CD4-positive, CD25-positive, alpha-beta regulatory T cell (primary cell): ENCODE results near the gene ARHGEF1. TPM values are rescaled to one million over a fixed set of nuclear protein-coding genes. Genes with fewer than 3 reads are reported as not detected.
"Not testable (repeated sequence)": the region's sequence is repeated elsewhere in the genome, so short reads cannot be mapped to it uniquely, and the experiment has no call there.

Experiments used
- ATAC-seq, 2 donors: fragments of 150-1000 bp; cut with Tn5 transposase; one replicate each; pipeline ENCODE4 v1.10.0; 2021; ENCODE audit warnings: low read depth in 2 of 2, moderate number of reproducible peaks in 2 of 2, moderate library complexity in 1 of 2
- DNase-seq, 3 donors: peaks; one replicate each; pipeline versions ENCODE4 v3.0.0 to v3.0.0-alpha.2; 2012 to 2022; ENCODE audit warnings: mixed read lengths in 1 of 3
- H3K27ac ChIP-seq: one replicate; pipeline ENCODE4 v1.7.0; 2013; ENCODE audit warnings: mild to moderate bottlenecking, low read length; ENCODE audit not compliant: insufficient read depth, poor library complexity, severe bottlenecking
- H3K27me3 ChIP-seq: one replicate; pipeline ENCODE4 v1.7.0; 2013; ENCODE audit warnings: low read length; ENCODE audit not compliant: control insufficient read depth, insufficient read depth
- H3K36me3 ChIP-seq: one replicate; pipeline ENCODE4 v1.7.0; 2013; ENCODE audit warnings: mild to moderate bottlenecking, low read length, moderate library complexity; ENCODE audit not compliant: control insufficient read depth, insufficient read depth
- H3K4me1 ChIP-seq: 2 replicates; pipeline ENCODE4 v1.7.0; 2013; ENCODE audit warnings: mild to moderate bottlenecking, low read length; ENCODE audit not compliant: insufficient read depth, control insufficient read depth, poor library complexity, severe bottlenecking
- H3K4me3 ChIP-seq: one replicate; pipeline ENCODE4 v1.7.0; 2013; ENCODE audit warnings: low read depth, mild to moderate bottlenecking, low read length, moderate library complexity
- H3K9me3 ChIP-seq, 2 experiments: 1 replicate in 1 of 2; 2 replicates in 1 of 2; pipeline ENCODE4 v1.7.0; 2013; ENCODE audit warnings: low read length in 2 of 2, mild to moderate bottlenecking in 1 of 2, moderate library complexity in 1 of 2; ENCODE audit not compliant: control insufficient read depth in 2 of 2
- H3K27ac Mint-ChIP-seq, 3 donors: one replicate each; pipeline ENCODE4 v1.8.0; 2020 to 2022; ENCODE audit warnings: mild to moderate bottlenecking in 3 of 3, mixed read lengths in 3 of 3, moderate library complexity in 2 of 3
- H3K27me3 Mint-ChIP-seq: one replicate; pipeline ENCODE4 v1.8.0; 2022; ENCODE audit warnings: mild to moderate bottlenecking, mixed read lengths
- H3K36me3 Mint-ChIP-seq: one replicate; pipeline ENCODE4 v1.8.0; 2020; ENCODE audit warnings: mixed read lengths
- H3K4me1 Mint-ChIP-seq, 4 donors: one replicate each; pipeline ENCODE4 v1.8.0; 2020 to 2022; ENCODE audit warnings: mixed read lengths in 4 of 4, mild to moderate bottlenecking in 1 of 4
- H3K4me3 Mint-ChIP-seq, 4 donors: one replicate each; pipeline ENCODE4 v1.8.0; 2020 to 2022; ENCODE audit warnings: mild to moderate bottlenecking in 4 of 4, mixed read lengths in 4 of 4, moderate library complexity in 3 of 4
- H3K9me3 Mint-ChIP-seq, 7 donors: one replicate each; pipeline ENCODE4 v1.8.0; 2020 to 2022; ENCODE audit warnings: mixed read lengths in 7 of 7, mild to moderate bottlenecking in 3 of 7, moderate library complexity in 2 of 7
- polyA plus RNA-seq, 4 donors: library from polyadenylated mRNA; unstranded; fragments of 300-500 nt; fragmentation: Illumina TruSeq; gene quantifications; one replicate each; pipeline ENCODE4 v1.2.3, GENCODE V29; 2021
- total RNA-seq: library from RNA; stranded (reverse); gene quantifications from one replicate; pipeline ENCODE4 v1.2.3, GENCODE V29; 2022

ARHGEF1 gene
- total and polyA plus RNA-seq, 5 donors from 2014 or later: 162 to 1,312 (median 183) TPM

DNA sequence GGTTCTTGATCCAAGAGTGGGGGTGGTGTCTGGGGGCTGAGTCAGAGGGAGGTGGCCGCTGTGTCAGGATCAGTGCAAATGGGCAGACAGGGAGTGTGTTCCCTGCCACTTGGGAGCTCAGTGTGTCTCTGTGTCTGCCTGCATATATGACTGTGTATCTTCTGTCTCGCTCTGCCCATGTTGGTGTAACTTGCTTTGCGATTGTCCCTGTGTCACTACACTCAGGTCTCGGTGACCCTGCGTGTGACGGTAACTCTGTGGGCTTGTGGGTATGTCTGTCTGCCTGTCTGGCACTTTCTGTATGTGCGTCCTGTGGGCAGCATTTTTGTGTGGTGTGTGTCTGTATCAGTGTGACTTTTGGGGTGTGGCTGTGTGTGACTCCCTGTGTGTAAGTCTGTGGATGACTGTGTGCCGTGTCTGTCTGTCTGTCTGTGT is 53.4 kb downstream of the ARHGEF1 start:
- Mint-ChIP-seq H3K4me3 (peak overlapping the region in 3 of 4 donors; percentile 39 to 70 (median 54)), H3K4me1 (peaks cover 0 to 54% (median 24%) of the 10 kb centered on the region in 4 donors), H3K27ac (peak overlapping the region; percentile 16 to 88 (median 87)), H3K36me3 (no peaks in the 10 kb centered on the region), H3K9me3 (peaks cover 0 to 5% (median 0%) of the 10 kb centered on the region in 7 donors), H3K27me3 (peaks cover 31% of the 10 kb centered on the region)
- no peaks in the 10 kb centered on the region for H3K27me3 ChIP-seq
- DNase-seq: no peak
- no peak overlapping the region for H3K27ac ChIP-seq
- peaks cover 38% of the 10 kb centered on the region for H3K4me1 ChIP-seq
- H3K36me3 ChIP-seq: no peaks in the 10 kb centered on the region
- no peak overlapping the region for H3K4me3 ChIP-seq
- no peaks in the 10 kb centered on the region for H3K9me3 ChIP-seq
- ATAC-seq: no peak

DNA sequence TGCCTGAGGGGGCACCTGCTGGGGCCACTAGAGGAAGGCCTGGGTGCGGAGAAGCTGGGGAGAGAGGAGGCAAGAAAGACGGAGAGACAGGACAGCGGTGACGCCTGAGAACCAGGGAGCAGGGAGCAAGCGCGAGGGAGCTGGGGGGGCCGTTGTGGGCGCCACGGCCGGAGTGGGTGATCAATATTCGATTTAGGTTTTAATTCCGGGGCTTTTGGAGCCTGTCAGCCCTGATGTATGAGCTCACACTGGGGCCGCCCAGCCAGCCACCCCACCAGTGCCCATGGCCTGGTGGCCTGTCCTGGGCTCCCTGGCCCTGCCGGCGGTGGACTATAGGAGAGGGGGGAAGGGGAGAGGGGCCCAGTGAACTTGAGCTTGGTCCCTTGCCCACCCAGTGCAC is 54.0 kb downstream of the ARHGEF1 start:
- Histone ChIP-seq H3K9me3 (no peaks in the 10 kb centered on the region), H3K36me3 (no peaks in the 10 kb centered on the region), H3K27me3 (no peaks in the 10 kb centered on the region), H3K27ac (no peak overlapping the region), H3K4me1 (peaks cover 38% of the 10 kb centered on the region), H3K4me3 (no peak overlapping the region)
- ATAC-seq (no peak), DNase-seq (no peak)
- Mint-ChIP-seq H3K4me3 (peak overlapping the region in 2 of 4 donors; percentile 7 to 39), H3K36me3 (no peaks in the 10 kb centered on the region), H3K27me3 (peaks cover 35% of the 10 kb centered on the region), H3K27ac (peak overlapping the region; percentile 87 to 90 (median 88)), H3K4me1 (peaks cover 0 to 56% (median 25%) of the 10 kb centered on the region in 4 donors), H3K9me3 (peaks cover 0 to 6% (median 0%) of the 10 kb centered on the region in 7 donors)

DNA sequence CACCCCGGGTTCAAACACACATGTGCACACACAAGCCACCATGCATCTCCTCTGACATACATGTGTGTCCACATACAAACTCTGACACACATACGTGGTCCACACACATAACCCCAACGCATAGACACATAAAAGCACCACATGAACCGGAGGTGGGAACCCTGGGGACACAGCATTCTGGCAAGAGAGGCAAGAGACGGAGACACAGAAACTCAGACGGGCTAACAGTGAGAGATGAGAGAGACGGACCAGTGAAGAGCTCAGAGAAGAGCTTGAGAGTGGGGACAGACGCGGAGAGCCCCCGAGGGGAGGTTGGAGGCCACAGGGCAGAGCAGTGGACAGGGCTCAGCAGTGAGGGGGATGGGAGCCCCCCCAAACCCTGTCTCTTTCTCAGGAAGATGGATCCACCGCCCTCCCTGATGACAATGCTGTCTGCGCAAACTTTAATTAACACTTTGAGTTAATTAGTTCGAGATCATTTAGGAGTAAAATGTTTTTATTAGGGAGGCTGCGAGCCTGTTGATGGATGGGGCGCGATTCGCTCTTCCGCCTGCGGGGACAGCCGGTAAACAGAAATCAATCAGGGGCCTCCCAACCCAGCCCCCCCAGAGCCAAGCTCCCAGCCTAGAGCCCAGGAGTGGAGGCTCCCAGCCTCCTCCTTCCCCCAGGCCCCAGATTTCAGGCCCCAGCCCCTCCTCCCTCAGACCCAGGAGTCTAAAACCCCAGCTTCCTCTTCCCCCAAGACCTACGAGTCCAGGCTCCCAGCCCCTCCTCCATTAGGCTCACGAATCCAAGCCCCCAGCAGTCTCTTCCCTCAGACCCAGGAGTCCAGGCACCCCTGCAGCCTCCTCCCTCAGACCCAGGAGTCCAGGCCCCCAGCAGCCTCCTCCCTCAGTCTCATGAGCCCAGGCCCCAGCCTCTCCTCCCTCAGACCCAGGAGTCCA is 54.8 kb downstream of the ARHGEF1 start:
- ATAC-seq (no peak), DNase-seq (no peak)
- Histone ChIP-seq H3K27me3 (no peaks in the 10 kb centered on the region), H3K4me1 (peaks cover 38% of the 10 kb centered on the region), H3K36me3 (no peaks in the 10 kb centered on the region), H3K27ac (no peak overlapping the region), H3K4me3 (no peak overlapping the region), H3K9me3 (no peaks in the 10 kb centered on the region)
- peaks cover 38% of the 10 kb centered on the region for H3K27me3 Mint-ChIP-seq
- peaks cover 0 to 56% (median 24%) of the 10 kb centered on the region in 4 donors for H3K4me1 Mint-ChIP-seq
- no peaks in the 10 kb centered on the region for H3K36me3 Mint-ChIP-seq
- peaks cover 0 to 6% (median 0%) of the 10 kb centered on the region in 7 donors for H3K9me3 Mint-ChIP-seq
- H3K27ac Mint-ChIP-seq: peak overlapping the region; percentile 22 to 90 (median 83)
- H3K4me3 Mint-ChIP-seq: peak overlapping the region; percentile 27 to 79 (median 34)

DNA sequence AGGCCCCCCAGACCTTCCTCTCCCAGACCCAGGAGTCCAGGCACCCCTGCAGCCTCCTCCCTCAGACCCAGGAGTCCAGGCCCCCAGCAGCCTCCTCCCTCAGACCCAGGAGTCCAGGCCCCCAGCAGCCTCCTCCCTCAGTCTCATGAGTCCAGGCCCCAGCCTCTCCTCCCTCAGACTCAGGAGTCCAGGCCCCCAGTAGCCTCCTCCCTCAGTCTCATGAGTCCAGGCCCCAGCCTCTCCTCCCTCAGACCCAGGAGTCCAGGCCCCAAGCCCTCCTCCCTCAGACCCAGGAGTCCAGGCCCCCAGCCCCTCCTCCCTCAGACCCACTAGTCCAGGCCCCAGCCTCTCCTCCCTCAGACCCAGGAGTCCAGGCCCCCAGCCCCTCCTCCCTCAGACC is 56.2 kb downstream of the ARHGEF1 start:
- not testable (repeated sequence) for H3K27me3 ChIP-seq, DNase-seq, H3K36me3 ChIP-seq, ATAC-seq, H3K9me3 ChIP-seq, H3K36me3 Mint-ChIP-seq, H3K4me3 Mint-ChIP-seq, H3K4me3 ChIP-seq, H3K27ac ChIP-seq, H3K9me3 Mint-ChIP-seq
- peaks cover 41% of the 10 kb centered on the region for H3K27me3 Mint-ChIP-seq
- H3K27ac Mint-ChIP-seq: peak overlapping the region in 1 of 3 donors; percentile 83
- H3K4me1 Mint-ChIP-seq: peaks cover 0 to 55% (median 21%) of the 10 kb centered on the region in 4 donors
- peaks cover 40% of the 10 kb centered on the region for H3K4me1 ChIP-seq

DNA sequence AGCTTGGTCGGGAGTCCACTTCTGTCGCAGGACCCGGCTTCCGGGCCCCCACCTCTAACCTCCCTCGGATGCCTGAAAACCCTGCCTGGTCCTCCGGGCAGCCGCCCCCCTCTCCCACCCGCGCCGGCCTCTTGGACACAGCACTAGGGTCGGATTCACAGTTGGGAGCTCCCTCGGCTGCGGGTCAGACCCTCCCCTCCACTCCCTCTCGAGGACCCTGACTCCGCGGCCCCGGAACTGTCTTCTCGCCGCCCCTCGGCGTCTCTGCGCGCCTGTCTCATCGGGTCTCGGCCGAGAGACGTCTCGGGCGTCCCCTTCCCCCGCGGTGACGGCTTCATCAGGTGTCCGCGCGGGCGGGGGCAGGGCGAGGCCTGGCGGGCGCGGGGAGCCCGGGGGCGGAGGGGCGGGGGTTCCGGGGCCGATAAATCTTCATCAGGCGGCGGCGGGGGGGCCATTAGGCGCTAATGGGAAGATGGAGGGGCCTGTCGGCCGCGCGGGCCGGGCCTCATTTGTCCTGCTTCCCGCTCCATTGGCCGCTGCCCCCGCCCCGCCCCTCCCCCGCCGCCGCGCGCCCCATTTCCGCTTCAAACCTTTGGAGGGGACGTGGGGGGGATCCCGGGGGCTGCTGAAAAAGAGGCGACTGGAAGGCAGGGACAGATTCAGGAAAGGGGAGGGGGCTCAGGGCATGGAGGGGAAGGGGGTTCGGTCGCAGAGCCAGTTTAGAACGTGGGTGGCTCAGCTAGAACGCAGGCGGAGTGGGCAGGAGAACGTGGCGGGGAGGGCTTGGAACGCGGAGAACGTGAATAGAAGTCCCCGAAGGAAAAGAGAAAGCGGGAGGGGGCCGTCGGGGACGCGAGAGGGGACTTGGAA is 57.1 kb downstream of the ARHGEF1 start:
- no peaks in the 10 kb centered on the region for H3K9me3 ChIP-seq
- H3K27me3 ChIP-seq: no peaks in the 10 kb centered on the region
- no peaks in the 10 kb centered on the region for H3K36me3 ChIP-seq
- Mint-ChIP-seq H3K27ac (peak overlapping the region in 2 of 3 donors; percentile 38 to 96), H3K27me3 (peaks cover 37% of the 10 kb centered on the region), H3K36me3 (no peaks in the 10 kb centered on the region), H3K9me3 (peaks cover 0 to 4% (median 0%) of the 10 kb centered on the region in 7 donors), H3K4me3 (peak overlapping the region; percentile 84 to 93 (median 89)), H3K4me1 (peaks cover under 1 to 55% (median 22%) of the 10 kb centered on the region in 4 donors)
- H3K4me1 ChIP-seq: peaks cover 40% of the 10 kb centered on the region
- peak in 2 of 3 donors; percentile 29 to 36 for DNase-seq
- H3K4me3 ChIP-seq: peak overlapping the region; percentile 32
- ATAC-seq: peak in 1 of 2 donors; percentile 32
- peak overlapping the region; percentile 70 for H3K27ac ChIP-seq

- DNase-seq: no peak
- Histone ChIP-seq H3K36me3 (no peaks in the 10 kb centered on the region), H3K9me3 (no peaks in the 10 kb centered on the region), H3K27me3 (no peaks in the 10 kb centered on the region), H3K4me3 (peak overlapping the region; percentile 32), H3K27ac (peak overlapping the region; percentile 70), H3K4me1 (peaks cover 42% of the 10 kb centered on the region)
- ATAC-seq: no peak
- no peaks in the 10 kb centered on the region for H3K36me3 Mint-ChIP-seq
- H3K27me3 Mint-ChIP-seq: peaks cover 39% of the 10 kb centered on the region
- H3K27ac Mint-ChIP-seq: peak overlapping the region; percentile 26 to 96 (median 79)
- H3K4me3 Mint-ChIP-seq: peak overlapping the region; percentile 88 to 93 (median 89)
- H3K4me1 Mint-ChIP-seq: peaks cover 6 to 59% (median 26%) of the 10 kb centered on the region in 4 donors
- peaks cover 0 to 4% (median 0%) of the 10 kb centered on the region in 7 donors for H3K9me3 Mint-ChIP-seq
These were observed 57.9 kb downstream of the ARHGEF1 start for GRCh38 chr19:41940731-41941409.
